Activated T-cell treated with anti-CD3 and anti-CD28 coated beads for 48 hours (primary cell): Measurements from ENCODE around the gene ADGRG2.
"Not testable (repeated sequence)": the region's sequence is repeated elsewhere in the genome, so short reads cannot be mapped to it uniquely, and the experiment has no call there.

Experiments
- DNase-seq: peaks from one replicate; pipeline ENCODE4 v3.0.0-alpha.2; 2020; ENCODE audit warnings: low read depth

The ADGRG2 gene

DNA sequence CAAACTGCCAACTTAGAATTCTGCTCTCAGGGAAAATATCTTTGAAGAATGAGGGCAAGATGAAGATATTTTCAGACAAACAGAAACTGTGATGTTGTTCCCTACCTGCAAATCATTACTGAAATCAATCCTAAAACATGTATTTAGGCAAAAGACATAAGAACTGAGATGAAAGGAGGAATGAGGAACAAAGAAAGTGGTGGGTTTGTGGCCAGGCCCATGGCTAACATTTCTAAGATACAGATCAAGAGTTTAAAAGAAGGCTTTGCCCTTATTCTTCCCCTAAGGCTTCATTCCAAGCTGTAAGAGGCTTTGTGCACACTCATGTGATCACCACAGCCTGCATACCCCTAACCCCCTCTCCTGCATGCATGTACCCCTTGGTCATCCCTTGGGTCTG lies 46.5 kb downstream of the ADGRG2 start:
- no peak for DNase-seq

DNA sequence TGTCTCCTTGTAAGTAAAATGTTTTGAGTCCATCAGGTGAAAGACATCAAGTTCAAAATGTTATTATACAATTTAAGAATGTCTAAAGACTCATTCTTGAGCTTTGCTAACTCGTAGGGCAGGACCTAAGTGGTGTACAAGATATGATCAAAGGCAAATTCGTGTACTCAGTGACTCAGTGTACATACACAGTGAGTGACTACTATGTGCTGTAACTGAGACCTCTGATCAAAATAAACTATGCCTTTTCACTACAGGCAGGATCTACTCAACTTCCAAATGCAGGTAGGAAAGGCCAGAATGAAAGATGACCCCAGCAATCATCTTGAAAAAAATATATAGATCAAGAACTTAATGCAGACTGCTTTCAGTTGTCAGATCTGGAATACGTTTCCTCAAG lies 49.9 kb downstream of the ADGRG2 start:
- no peak for DNase-seq

DNA sequence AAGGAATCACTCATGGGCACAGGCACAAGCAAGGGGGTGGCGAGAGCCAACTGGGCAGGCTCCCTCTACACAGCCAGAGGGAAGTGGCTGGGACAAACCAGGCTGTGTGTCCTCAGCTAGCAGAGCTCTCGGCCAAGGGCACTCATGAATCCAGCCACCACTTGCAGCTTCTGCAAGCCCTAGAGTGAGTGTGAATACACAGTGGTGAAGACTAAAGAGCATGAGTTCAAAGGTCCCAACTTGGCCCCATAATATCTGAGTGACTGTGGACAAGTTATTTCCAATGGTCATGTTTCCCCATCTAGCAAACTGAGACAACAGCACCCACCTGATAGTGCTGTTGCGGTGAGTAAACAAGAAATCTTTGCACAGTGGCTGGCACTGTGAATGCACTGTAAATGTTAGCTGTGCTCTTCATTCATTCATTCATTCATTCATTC lies 51.7 kb downstream of the ADGRG2 start:
- DNase-seq, result no peak

DNA sequence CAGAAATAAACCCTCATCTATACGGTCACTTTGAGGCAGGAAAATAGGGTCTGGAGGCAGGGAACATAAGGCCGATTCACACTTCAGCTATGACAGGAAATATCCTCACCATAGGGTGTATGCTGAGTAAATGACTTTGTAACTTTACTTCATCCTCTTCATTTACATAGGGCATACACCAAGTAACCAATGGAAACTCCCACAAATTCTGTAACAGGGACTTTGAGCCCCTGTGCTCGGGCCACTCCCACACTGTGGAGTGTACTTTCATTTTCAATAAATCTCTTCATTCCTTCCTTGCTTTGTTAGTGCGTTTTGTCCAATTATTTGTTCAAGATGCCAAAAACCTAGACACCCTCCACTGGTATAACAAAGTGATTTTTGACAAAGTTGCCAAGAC lies 55.3 kb downstream of the ADGRG2 start:
- not testable (repeated sequence) for DNase-seq

DNA sequence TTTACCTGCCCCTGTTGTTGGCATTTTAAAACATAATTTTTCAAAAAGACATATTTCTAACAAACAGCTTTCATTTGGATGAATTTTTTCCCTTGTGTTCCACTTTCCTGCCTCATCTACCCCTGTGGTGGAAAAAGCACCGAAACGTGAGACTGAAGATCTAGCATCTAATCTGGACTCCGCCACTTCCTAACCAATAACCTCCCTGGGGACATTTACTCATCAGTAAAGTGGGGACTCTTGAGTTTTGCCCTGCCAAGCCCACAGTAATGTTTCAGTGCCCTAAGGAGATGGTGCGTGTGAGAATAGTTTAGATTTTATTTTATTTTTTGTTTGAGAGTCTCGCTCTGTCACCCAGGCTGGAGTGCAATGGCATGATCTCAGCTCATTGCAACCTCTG lies 56.7 kb downstream of the ADGRG2 start:
- DNase-seq, result no peak

DNA sequence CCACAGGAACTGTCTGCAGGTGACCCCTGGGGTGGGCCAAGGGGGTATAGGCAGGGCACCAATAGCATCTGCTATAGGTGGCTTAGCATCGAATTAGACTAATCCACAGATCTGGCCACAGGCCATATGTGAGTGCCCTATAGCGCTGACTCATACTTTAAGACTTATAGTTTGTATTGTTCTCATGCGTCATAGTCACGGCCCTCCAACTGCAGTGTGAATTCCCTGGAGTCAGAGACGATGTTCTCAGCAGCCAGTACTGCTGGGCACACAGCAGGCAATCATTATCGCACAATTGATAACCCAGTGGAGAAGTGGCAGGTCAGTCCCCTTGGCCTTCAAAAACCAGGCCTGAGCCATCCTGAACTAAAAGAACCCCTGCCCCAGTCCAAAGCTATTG lies 58.1 kb downstream of the ADGRG2 start:
- DNase-seq, result no peak

DNA sequence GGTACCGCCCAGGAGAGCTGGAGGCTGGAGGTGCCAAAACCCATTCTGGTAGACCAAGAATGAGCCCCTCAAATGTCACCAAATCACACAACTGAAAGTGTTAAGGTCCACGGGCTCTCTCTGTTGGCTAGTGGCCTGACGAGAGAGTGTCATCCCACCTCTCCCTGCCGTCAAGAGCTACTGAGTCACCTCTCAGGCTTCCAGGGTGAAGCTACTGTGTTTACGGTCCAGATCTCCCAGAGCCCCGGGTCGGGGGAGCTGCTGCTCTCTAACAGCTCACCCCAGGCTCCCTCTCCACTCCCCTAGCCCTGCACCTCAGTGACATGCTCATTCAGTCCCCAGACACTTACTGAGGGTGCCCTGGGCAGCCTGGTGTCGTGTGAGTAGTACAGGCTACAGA lies 59.2 kb downstream of the ADGRG2 start:
- DNase-seq, result no peak

DNA sequence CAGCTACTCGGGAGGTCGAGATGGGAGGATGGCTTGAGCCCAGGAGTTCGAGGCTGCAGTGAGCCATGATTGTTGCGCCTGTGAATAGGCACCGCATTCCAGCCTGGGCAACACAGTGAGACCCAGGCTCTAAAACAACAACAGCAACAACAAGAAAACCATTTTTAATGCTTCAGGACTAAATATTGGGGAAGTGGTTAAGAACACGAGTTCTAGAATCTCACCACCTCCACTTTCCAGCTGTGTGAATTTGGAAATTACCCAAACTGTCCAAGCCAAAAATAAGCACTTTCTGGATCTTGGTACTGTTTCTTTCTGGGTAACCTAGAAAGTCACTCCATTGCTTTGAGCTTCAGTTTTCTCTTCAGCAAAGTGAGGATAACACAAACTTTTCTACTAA lies 63.2 kb downstream of the ADGRG2 start:
- DNase-seq, result no peak

DNA sequence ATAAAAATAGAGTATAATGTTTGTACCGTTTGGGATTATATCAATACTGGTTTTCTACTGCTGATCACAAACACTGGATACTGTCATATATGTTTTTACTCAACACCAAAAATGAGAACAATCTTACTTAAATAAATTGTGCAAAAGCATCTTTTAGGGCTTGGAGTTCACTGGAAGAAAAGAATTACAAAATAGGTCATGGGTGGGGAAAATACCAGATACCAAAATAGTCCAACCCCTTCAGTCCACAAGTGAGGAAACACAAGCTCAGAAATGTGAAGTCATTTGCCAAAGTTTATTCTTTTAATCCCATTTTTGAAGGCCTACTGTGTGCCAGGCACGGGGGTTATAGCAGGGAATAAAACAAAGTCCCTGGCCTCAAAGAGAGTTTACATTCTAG lies 64.4 kb downstream of the ADGRG2 start:
- DNase-seq, result no peak

DNA sequence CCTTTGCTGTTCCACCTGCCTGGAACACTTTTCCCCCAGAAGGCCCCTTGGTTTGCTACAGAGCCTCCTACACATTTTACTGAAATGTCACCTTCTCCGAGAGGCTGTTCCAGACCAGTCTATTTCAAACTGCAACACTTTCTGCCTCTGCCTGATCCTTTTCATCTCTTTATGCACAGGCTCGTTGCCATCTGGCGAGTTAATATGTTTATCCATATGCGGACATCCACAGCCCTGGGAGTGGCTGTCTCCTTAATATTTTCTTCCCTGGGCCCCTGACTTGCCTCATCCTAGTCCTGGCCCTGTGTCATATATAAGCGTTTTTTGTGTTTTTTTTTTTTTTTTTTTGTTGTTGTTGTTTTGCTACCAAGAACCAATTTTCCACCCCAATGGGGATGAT lies 73.2 kb downstream of the ADGRG2 start:
- no peak for DNase-seq

DNA sequence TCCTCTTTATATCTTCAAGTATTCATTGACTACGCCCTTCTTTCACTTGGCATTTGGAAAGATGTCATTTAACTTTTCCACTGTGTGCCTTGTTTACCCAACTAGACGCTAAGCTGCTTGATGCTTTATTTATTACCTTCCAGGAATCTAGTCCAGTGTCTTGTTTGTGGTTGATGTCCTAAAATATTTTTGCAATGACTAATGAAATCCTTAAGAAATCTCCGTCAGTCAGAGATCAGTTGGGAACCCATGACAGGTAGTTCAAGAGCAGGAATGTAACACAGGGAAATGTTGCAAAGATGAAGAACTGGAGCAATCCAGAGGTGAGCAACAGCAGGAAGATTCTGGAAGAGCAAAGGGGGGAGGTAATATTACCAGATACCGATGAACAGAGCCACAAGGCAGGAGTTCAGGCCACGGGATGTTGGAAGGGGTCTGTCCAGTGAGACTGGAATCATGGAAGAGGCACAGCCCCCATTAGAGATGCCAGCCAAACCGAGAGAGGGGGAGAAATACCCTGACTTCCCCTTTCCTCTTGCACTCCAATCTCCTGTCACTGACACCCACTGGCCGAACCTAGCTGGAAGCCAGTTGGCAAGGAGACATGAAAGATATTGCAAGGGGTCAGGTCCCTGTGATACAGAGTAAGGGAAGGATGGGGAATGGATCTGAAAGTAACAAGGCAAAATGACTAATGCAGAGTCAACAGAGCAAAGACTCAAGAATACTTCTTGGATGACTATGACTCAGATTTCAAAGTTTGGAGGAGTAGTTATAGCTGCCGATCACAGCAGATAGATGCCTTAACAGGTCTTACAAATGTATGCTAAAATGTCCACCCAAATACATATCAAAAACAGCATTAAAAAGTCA lies 75.7 kb downstream of the ADGRG2 start:
- no peak for DNase-seq

DNA sequence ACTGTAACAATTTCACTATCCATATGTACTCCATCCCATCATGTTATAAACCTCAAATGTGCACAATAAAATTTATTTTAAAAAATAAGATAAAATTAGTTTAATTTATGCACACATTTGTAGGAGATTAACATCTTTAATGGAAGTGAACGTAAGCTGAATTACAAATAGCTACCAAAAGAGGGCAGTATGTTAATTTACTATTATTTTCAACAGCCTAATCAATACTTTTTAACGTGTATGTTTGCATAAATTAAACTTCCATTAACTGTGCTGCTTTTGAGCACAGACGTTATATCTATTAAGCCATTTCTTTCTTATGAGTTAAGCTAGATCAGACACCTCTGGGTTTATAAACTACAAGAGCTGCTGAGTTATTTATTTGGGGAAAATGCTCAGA lies 81.9 kb downstream of the ADGRG2 start:
- DNase-seq, result no peak

DNA sequence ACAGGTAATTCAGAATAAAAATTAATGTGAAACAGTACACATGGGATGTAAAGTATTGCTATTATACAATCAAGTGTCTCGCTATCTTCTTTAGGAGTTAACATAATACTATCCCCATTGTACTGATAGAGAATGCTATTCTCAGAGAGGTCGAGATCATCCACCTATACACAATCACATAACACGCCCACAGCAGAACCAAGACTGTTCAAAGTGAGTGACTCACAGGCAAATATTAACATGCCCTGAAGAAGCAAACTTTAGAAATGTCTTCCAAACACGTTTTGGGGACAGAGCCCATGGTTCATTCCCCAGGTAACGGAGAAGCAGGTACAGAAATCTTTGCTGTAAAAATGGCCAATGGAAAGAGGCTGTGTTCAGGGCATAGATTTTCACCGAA lies 88.2 kb downstream of the ADGRG2 start:
- DNase-seq, result no peak

DNA sequence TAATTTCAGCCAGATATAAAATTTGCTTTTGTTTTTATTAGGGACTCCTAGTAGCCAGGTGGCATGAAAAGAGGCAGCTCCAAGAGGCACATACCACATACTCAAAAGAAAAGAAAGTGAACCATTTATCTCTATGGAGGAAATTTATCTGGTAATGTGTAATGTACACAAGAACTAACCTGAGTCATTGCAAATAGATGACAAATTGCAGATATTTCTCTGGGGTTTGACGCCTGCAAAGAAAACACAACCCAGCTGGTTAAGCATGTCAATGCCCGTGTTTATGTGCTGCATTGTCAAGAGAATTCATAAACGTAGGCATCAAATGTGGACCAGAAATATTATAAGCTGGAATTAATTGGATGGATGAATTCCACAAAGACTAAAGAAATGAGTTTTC lies 91.5 kb downstream of the ADGRG2 start:
- DNase-seq, result no peak

DNA sequence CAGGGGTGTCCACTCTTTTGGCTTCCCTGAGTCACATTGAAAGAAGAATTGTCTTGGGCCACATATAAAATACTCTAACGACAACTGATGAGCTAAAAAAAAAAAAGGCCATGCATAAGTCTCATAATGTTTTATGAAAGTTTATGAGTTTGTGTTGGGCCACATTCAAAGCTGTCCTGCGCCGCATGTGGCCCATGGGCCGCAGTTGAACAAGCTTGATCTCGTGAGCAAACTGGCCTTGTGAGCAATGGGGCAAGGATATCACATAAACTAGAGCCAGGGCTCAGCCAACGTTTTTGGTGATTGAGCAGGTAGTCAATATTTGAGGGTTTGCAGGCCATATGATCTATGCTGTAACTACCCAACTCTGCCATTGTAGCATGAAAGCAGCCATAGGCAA lies 93.7 kb downstream of the ADGRG2 start:
- DNase-seq, result no peak

DNA sequence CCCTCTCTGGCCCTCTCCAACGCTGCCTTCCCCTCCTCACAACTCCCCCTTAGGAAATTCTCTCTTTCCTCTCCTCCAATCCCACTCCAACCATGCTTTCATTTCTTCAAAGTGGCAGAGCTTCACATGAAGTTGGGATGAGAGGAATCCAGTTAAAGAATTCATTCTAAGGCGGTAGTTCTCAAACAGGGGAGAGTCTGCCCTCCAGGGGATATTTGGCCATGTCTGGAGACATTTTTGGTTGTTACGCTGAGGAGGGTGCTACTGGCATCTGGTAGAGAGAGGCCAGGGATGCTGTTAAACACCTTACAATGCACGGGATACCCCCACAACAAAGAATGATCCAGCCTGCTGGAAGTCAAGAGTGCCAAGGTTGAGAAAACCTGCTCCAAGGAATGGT lies 97.9 kb downstream of the ADGRG2 start:
- no peak for DNase-seq

DNA sequence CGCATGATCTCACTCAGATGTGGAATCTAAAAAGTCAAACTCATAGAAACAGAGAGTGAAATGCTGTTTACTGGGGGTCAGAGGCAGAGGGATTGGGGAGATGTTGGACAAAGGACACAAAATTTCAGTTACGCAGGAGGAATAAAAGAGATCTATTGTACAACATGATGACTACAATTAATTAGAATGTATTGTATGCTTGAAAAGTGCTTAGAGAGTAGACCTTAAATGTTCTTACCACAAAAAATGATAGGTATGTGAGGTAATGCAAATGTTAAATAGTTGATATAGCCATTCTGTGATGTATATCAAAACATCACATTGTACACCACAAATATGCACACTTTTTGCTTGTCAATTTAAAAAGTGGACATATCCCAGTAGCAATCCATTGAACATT lies 102.3 kb downstream of the ADGRG2 start:
- DNase-seq, result no peak

DNA sequence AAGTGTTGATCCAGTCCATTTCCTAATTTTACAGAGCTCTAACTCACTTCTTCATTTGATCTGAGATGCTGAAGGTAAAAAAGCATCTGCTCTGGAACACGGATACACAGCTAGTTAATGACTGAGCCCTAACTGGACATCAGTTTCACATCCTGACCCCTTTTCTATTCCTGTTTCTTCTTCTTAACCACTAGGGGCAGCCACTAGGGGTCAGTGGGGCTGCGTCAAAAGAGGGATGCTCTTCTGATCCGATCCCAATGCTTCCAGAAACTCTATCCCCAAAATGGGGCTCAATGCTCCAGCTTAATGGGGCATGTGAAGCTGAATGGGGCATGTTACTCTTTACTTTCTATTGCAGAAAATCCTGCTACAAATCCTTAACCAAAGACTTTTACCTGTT lies 105.0 kb downstream of the ADGRG2 start:
- no peak for DNase-seq

DNA sequence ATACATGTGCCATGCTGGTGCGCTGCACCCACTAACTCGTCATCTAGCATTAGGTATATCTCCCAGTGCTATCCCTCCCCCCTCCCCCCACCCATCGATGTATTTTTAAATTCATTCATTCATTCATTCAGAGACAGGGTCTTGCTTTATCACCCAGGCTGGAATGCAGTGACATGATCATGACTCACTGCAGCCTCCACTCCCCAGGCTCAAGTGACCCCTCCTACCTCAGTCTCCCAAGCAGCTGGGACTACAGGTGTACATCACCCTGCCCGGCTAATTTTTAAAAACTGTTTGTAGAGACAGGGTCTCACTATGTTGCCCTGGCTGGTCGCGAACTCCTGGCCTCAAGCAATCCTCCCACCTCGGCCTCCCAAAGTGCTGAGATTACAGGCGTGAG lies 105.7 kb downstream of the ADGRG2 start:
- not testable (repeated sequence) for DNase-seq

DNA sequence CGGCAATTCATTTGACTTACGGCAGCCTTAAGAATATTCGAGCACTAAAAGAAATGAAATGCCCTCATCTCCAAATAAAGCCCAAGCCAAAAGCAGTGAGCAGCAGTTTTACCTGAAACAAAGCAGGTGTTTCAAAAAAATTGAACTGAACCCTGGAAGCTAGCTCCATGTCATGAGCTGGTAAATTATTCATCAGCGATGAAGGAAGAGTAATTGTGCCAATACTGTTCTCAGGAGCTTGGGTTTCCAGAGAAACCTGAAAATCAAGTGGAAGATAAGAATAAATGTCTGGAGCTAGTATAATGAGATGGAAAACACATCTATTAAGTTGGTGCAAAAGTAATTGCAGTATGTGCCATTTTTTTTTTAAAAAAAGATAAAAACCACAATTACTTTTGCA lies 114.4 kb downstream of the ADGRG2 start:
- no peak for DNase-seq

DNA sequence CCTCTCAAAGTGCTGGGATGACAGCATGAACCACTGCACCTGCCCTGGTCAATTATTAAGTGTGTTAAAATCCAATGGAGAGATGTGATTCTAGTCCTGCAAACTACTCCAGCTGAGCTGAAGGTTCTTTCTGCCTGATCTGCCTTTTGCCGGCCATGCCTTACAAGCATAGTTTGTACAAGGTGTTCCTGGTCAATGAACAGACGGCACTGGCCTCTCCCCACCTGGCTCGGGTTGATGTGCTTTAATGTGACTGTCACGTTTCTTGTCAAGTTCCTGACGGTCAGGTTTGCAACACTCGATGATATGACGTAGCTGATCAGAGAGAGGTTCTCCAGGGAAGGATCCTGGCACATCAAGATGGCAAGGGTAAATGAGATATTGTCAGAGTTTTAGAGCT lies 115.3 kb downstream of the ADGRG2 start:
- no peak for DNase-seq

DNA sequence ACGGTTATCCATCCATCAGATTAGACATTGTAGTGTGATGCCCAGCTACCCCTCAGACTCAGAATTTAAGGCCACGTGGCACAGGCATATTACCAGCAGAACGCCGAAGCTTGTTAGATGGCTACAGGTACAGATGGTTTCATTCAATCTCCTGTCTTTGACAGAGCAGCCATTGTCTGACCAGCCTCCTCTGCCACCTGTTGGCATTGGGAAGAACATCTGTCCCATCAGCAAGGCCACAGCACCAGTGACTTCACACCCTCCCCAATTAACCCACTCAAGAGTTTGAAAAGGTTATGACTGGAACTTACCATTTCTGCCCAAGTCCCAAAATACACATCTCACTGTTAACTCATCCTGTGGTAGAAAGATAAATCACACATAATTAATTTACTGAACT lies 116.4 kb downstream of the ADGRG2 start:
- DNase-seq, result no peak

DNA sequence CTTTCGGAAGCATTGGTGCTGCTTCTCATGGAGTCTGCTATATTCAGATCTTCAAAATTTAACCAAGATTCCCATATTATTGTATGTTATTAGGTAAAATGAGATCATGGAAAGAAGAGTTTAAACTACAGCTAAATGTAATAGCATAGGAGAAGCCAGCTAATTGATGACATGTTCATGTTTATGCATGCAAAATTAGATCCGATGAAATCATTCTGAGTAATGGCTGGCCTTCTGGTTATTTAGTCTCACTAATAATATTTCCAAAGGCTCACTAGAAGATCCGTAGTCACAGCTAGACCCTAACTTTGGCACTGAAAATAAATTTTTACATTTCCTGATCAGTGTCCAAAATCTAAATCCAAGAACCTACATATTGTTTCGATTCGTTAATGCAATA lies 118.5 kb downstream of the ADGRG2 start:
- no peak for DNase-seq

DNA sequence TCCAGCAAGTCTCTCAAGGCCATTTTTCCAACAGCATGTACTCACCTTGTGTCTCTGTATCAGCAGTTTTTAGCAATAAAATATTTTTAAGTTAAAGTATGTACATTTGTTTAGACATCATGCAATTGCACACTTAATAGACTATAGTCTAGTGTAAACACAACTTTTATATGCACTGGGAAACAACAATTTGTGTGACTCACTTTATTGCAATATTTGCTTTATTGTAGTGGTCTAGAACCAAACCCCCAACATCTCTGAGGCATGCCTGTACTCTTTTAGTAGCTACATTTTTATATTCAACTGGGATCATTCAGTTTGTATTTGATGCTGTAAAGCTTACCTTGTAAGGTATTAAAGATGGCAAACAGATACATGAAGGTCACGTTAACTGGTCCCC lies 123.6 kb downstream of the ADGRG2 start:
- DNase-seq, result no peak
